ENCODE results near the gene EIF3J. TPM values are rescaled to one million over a fixed set of nuclear protein-coding genes. Genes with fewer than 3 reads are reported as not detected.

Gene EIF3J
- total RNA-seq, 1 experiment from 2014 or later, result 129 TPM

- H3K79me1 ChIP-seq (ENCODE audit: insufficient read depth, low read depth, low read length, poor library complexity, severe bottlenecking), result no peaks in the 10 kb centered on the region
- no peak overlapping the region for H3K9ac ChIP-seq (ENCODE audit: extremely low read depth, insufficient read length, low read length)
- no peak overlapping the region for H4K8ac ChIP-seq (replicated peaks; ENCODE audit: insufficient read length, low read depth, low read length)
- no peak overlapping the region for H2BK15ac ChIP-seq (ENCODE audit: low read depth, low read length)
- H2BK5ac ChIP-seq (ENCODE audit: insufficient read length, low read length), result no peak overlapping the region
- no peaks in the 10 kb centered on the region for H3K9me3 ChIP-seq (ENCODE audit: control insufficient read depth, low read depth, low read length)
- H4K91ac ChIP-seq (ENCODE audit: insufficient read length, low read depth, low read length), result no peak overlapping the region
- no peaks in the 10 kb centered on the region for H4K20me1 ChIP-seq (ENCODE audit: control insufficient read depth, insufficient read depth, insufficient read length)
- H2AK5ac ChIP-seq (ENCODE audit: insufficient read length, low read length), result no peak overlapping the region
- no peak overlapping the region for H2BK120ac ChIP-seq (ENCODE audit: low read depth, low read length, poor library complexity, severe bottlenecking)
- H3T11ph ChIP-seq (ENCODE audit: low read length), result no peak overlapping the region
- Mint-ChIP-seq H3K27me3 (ENCODE audit: low read depth) (no peaks in the 10 kb centered on the region), H3K27ac (peak overlapping the region in 1 of 3 experiments; percentile 49; a peak in 1 of 7 replicates), H3K4me1 (no peaks in the 10 kb centered on the region), H3K9me3 (no peaks in the 10 kb centered on the region), H3K36me3 (ENCODE audit: insufficient read depth in 1 of 3, low read depth in 3 of 3) (peaks cover 10 to 69% (median 60%) of the 10 kb centered on the region in 3 experiments; a peak in 6 of 7 replicates), H3K4me3 (no peak overlapping the region)
- TF ChIP-seq CTCF (conservative IDR thresholded peaks at IDR 0.05), result no peak
- H3K27me3 ChIP-seq (ENCODE audit: insufficient read depth, low read length), result no peaks in the 10 kb centered on the region
- H3K4ac ChIP-seq (ENCODE audit: low read depth, low read length), result no peak overlapping the region
- no peak overlapping the region for H2BK20ac ChIP-seq (ENCODE audit: low read depth, low read length, poor library complexity, severe bottlenecking)
- DNase-seq, result no peak
- H3K23me2 ChIP-seq (ENCODE audit: insufficient read length, low read depth, low read length, poor library complexity, severe bottlenecking), result no peaks in the 10 kb centered on the region
- H3K56ac ChIP-seq (ENCODE audit: insufficient read length, low read depth, low read length), result no peak overlapping the region
- H3K27ac ChIP-seq (ENCODE audit: insufficient read length, low read depth, low read length), result no peak overlapping the region
- no peak overlapping the region for H2BK12ac ChIP-seq (ENCODE audit: insufficient read length, low read depth, low read length)
- no peak overlapping the region for H4K5ac ChIP-seq (ENCODE audit: insufficient read length, low read depth, low read length)
- no peak overlapping the region for H3K4me2 ChIP-seq (ENCODE audit: insufficient read depth, insufficient read length, low read length)
- no peak overlapping the region for H3K14ac ChIP-seq (ENCODE audit: insufficient read depth, low read length)
- H2AFZ ChIP-seq (ENCODE audit: low read length), result no peak overlapping the region
- no peak overlapping the region for H3K18ac ChIP-seq (ENCODE audit: insufficient read length, low read depth, low read length)
- no peaks in the 10 kb centered on the region for H3K4me1 ChIP-seq (ENCODE audit: insufficient read depth, low read length)
- no CpG with 5 or more reads among the region's 8 CpGs for WGBS (ENCODE audit: extremely low coverage, insufficient read length, low lambda C conversion rate)
- H3K23ac ChIP-seq (ENCODE audit: insufficient read length, low read depth, low read length), result no peak overlapping the region
- H3K79me2 ChIP-seq (ENCODE audit: insufficient read depth, low read length), result no peaks in the 10 kb centered on the region
These were observed 41.4 kb upstream of the EIF3J start for GRCh38 chr15:44495562-44495961.
